SK-N-MC (cell line): Measurements from ENCODE around the gene SCIN.

Experiments
- EZH2 ChIP-seq: fragments of 200-600 bp; sonication (generic); IDR thresholded peaks from one replicate; pipeline ENCODE4 v1.6.1; 2017; ENCODE audit warnings: antibody characterized with exemption
- FOXP2 ChIP-seq: optimal IDR thresholded peaks from 2 replicates; pipeline ENCODE3; 2011; ENCODE audit warnings: mild to moderate bottlenecking, moderate library complexity; ENCODE audit not compliant: insufficient read depth; ENCODE audit errors: extremely low read length, control extremely low read depth
- POLR2AphosphoS5 ChIP-seq: IDR thresholded peaks from 2 replicates; pipeline ENCODE4 v1.6.1; 2012; ENCODE audit warnings: mild to moderate bottlenecking, low read depth, low read length, borderline replicate concordance

GRCh38 chr7:12686891-12687717 is 116.6 kb downstream of the SCIN start, which contains the start of gene ARL4A:
- TF ChIP-seq POLR2AphosphoS5 (peak; percentile 81), FOXP2 (no peak), EZH2 (no peak)
